HepG2 (cell line): ENCODE measurements around the gene FBH1. TPM values are rescaled to one million over a fixed set of nuclear protein-coding genes. Genes with fewer than 3 reads are reported as not detected.

ENCODE experiments used
- ATAC-seq: fragments of 200-7000 bp; cut with Tn5 transposase; 3 replicates; pipeline ENCODE4 v1.9.1; 2020; ENCODE audit warnings: mild to moderate bottlenecking, moderate library complexity
- BruUV-seq: library from RNA; stranded (reverse); fragments of 400-500 nt; replicated peaks from 2 replicates; lab custom pipeline; 2021; lab: Mats Ljungman, UMichigan
- CTCF ChIA-PET: fragments of 300-600 bp; formaldehyde crosslinking; extraction: SDS; loops from one replicate; lab custom pipeline; 2021; ENCODE audit warnings: low total read pairs, inconsistent platforms, low intra/inter-chr PET ratio; lab: Yijun Ruan, JAX
- POLR2A ChIA-PET: fragments of 350-600 bp; sonication (Branson Sonifier 250); formaldehyde crosslinking; loops from one replicate; lab custom pipeline; 2020; ENCODE audit warnings: antibody characterized with exemption, inconsistent platforms; lab: Yijun Ruan, JAX
- DNase-seq: peaks from one replicate; pipeline ENCODE4 v3.0.0-alpha.2; 2015; ENCODE audit warnings: low spot score
- FAIRE-seq: peaks from 3 replicates; lab custom pipeline; 2011; peaks lifted over from hg19 to GRCh38; lab: Jason Lieb, UNC
- H2AFZ ChIP-seq: one replicate; pipeline ENCODE4 v1.6.1; 2011; ENCODE audit warnings: low read length, inconsistent platforms
- H3K27ac ChIP-seq: fragments of 300-600 bp; 3 replicates; pipeline ENCODE4 v1.8.0; 2011; ENCODE audit warnings: mixed run types, mild to moderate bottlenecking, mixed read lengths, low read length, inconsistent platforms; ENCODE audit not compliant: insufficient read depth; ENCODE audit errors: extremely low read length
- H3K27me3 ChIP-seq, 2 experiments: fragments of 200-600 bp in 1 of 2; 2 replicates in 1 of 2; 3 replicates in 1 of 2; pipeline versions ENCODE4 v1.6.0 to v1.8.0; 2011; ENCODE audit warnings: low read length in 2 of 2, mild to moderate bottlenecking in 2 of 2, moderate library complexity in 2 of 2, inconsistent platforms in 1 of 2; ENCODE audit not compliant: insufficient read depth in 2 of 2, control insufficient read depth in 1 of 2
- H3K36me3 ChIP-seq, 2 experiments: fragments of 200-600 bp in 1 of 2; replicated peaks in 1 of 2; 2 replicates in 1 of 2; 3 replicates in 1 of 2; pipeline versions ENCODE4 v1.5.1 to v1.8.0; 2011; ENCODE audit warnings: low read length in 2 of 2, inconsistent platforms in 1 of 2; ENCODE audit not compliant: insufficient read depth in 2 of 2, control insufficient read depth in 1 of 2
- H3K4me1 ChIP-seq: 2 replicates; pipeline ENCODE4 v1.5.1; 2012; ENCODE audit warnings: low read length, inconsistent platforms; ENCODE audit not compliant: insufficient read depth
- H3K4me2 ChIP-seq: 2 replicates; pipeline ENCODE4 v1.6.0; 2011; ENCODE audit warnings: low read depth, low read length, inconsistent platforms
- H3K4me3 ChIP-seq, 3 experiments: fragments of 200-600 bp in 1 of 3; sonication (generic), shearing (Covaris generic) in 1 of 3; replicated peaks in 1 of 3; 2 replicates each; pipeline ENCODE4 v1.5.1; 2011 to 2016; ENCODE audit warnings: low read length in 3 of 3, inconsistent platforms in 2 of 3, low read depth in 2 of 3, mild to moderate bottlenecking in 2 of 3, control low read depth in 1 of 3, mixed read lengths in 1 of 3; ENCODE audit not compliant: insufficient read depth in 1 of 3
- H3K79me2 ChIP-seq: one replicate; pipeline ENCODE4 v1.6.1; 2011; ENCODE audit warnings: low read length, inconsistent platforms; ENCODE audit not compliant: insufficient read depth
- H3K9ac ChIP-seq: 2 replicates; pipeline ENCODE4 v1.6.0; 2011; ENCODE audit warnings: mild to moderate bottlenecking, low read depth, low read length, inconsistent platforms; ENCODE audit not compliant: insufficient read depth
- H3K9me3 ChIP-seq: 2 replicates; pipeline ENCODE4 v1.5.1; 2012; ENCODE audit warnings: mild to moderate bottlenecking, low read length
- H4K20me1 ChIP-seq: 2 replicates; pipeline ENCODE4 v1.6.0; 2011; ENCODE audit warnings: inconsistent platforms, mild to moderate bottlenecking, low read length, moderate library complexity; ENCODE audit not compliant: insufficient read depth
- ASH2L ChIP-seq: fragments of 300-600, 200-600 bp; sonication (generic); IDR thresholded peaks from 2 replicates; pipeline ENCODE4 v1.7.0; 2017; ENCODE audit warnings: low read depth, mild to moderate bottlenecking, moderate library complexity, mixed read lengths, low read length; ENCODE audit not compliant: insufficient read length
- CCDC6 ChIP-seq: sonication (generic); formaldehyde crosslinking; IDR thresholded peaks from 2 replicates; pipeline ENCODE4 v1.8.1; 2022; ENCODE audit warnings: mild to moderate bottlenecking, missing genetic modification reagents, moderate library complexity
- DMAP1 ChIP-seq: IDR thresholded peaks from 2 replicates; pipeline ENCODE4 v1.6.1; 2016
- HDAC2 ChIP-seq: sonication (generic); formaldehyde crosslinking; IDR thresholded peaks from 2 replicates; pipeline ENCODE4 v1.4.0; 2020; ENCODE audit warnings: missing genetic modification reagents
- HNRNPL ChIP-seq: fragments of 200-400 bp; formaldehyde crosslinking; IDR thresholded peaks from 2 replicates; pipeline ENCODE4 v1.6.1; 2017; ENCODE audit warnings: mild to moderate bottlenecking, low read depth, low read length
- HOXA9 ChIP-seq: sonication (generic); formaldehyde crosslinking; IDR thresholded peaks from 2 replicates; pipeline ENCODE4 v1.8.1; 2022; ENCODE audit warnings: missing genetic modification reagents, mild to moderate bottlenecking, moderate library complexity, borderline replicate concordance
- KAT7 ChIP-seq: IDR thresholded peaks from 2 replicates; pipeline ENCODE4 v1.6.1; 2018; ENCODE audit warnings: borderline replicate concordance, missing compliant biosample characterization
- KDM5A ChIP-seq: fragments of 200-600 bp; sonication (generic); IDR thresholded peaks from 2 replicates; pipeline ENCODE4 v1.7.0; 2018; ENCODE audit warnings: antibody characterized with exemption, mild to moderate bottlenecking, low read length, borderline replicate concordance
- POLR2A ChIP-seq, 2 experiments: IDR thresholded peaks; 2 replicates each; pipeline ENCODE4 v1.6.1; 2011; ENCODE audit warnings: low read depth in 2 of 2, low read length in 2 of 2, mild to moderate bottlenecking in 1 of 2, moderate library complexity in 1 of 2; ENCODE audit not compliant: insufficient read depth in 1 of 2
- RFX1 ChIP-seq: fragments of 450-650 bp; IDR thresholded peaks from 2 replicates; pipeline ENCODE4 v1.6.1; 2017
- TAF15 ChIP-seq: fragments of 200-400 bp; formaldehyde crosslinking; IDR thresholded peaks from one replicate; pipeline ENCODE4 v1.6.1; 2018; ENCODE audit warnings: mild to moderate bottlenecking, low read depth, low read length; ENCODE audit not compliant: poor library complexity, severe bottlenecking
- TGIF2 ChIP-seq: IDR thresholded peaks from 2 replicates; pipeline ENCODE4 v1.6.1; 2016; ENCODE audit warnings: control low read depth, missing compliant biosample characterization
- UBTF ChIP-seq: sonication (generic); formaldehyde crosslinking; IDR thresholded peaks from 2 replicates; pipeline ENCODE4 v1.4.0; 2020; ENCODE audit warnings: mild to moderate bottlenecking, missing genetic modification reagents
- ZEB1 ChIP-seq: IDR thresholded peaks from 2 replicates; pipeline ENCODE4 v1.6.1; 2012; ENCODE audit warnings: mild to moderate bottlenecking, low read depth, inconsistent platforms; ENCODE audit not compliant: insufficient replicate concordance
- ZFP82 ChIP-seq: sonication (generic); formaldehyde crosslinking; IDR thresholded peaks from 2 replicates; pipeline ENCODE4 v1.5.1; 2020; ENCODE audit warnings: mild to moderate bottlenecking, missing genetic modification reagents, borderline replicate concordance
- ZMYM3 ChIP-seq: sonication (generic); formaldehyde crosslinking; IDR thresholded peaks from 2 replicates; pipeline ENCODE4 v1.5.1; 2020; ENCODE audit warnings: mild to moderate bottlenecking, missing genetic modification reagents
- ZNF292 ChIP-seq: sonication (generic); formaldehyde crosslinking; IDR thresholded peaks from 2 replicates; pipeline ENCODE4 v1.8.1; 2022; ENCODE audit warnings: mild to moderate bottlenecking, low read depth, missing genetic modification reagents, borderline replicate concordance
- ZNF616 ChIP-seq: sonication (generic); formaldehyde crosslinking; IDR thresholded peaks from 2 replicates; pipeline ENCODE4 v1.5.0; 2020; ENCODE audit warnings: low read depth, mild to moderate bottlenecking, missing genetic modification reagents
- ZNF768 ChIP-seq: sonication (generic); formaldehyde crosslinking; IDR thresholded peaks from 2 replicates; pipeline ENCODE4 v1.4.0; 2020; ENCODE audit warnings: missing genetic modification reagents
- ZNF776 ChIP-seq: sonication (generic); formaldehyde crosslinking; IDR thresholded peaks from 2 replicates; pipeline ENCODE4 v1.4.0; 2020; ENCODE audit warnings: mild to moderate bottlenecking, missing genetic modification reagents
- ZNF790 ChIP-seq: sonication (generic); formaldehyde crosslinking; IDR thresholded peaks from 2 replicates; pipeline ENCODE4 v1.8.0; 2022; ENCODE audit warnings: missing genetic modification reagents, mild to moderate bottlenecking, borderline replicate concordance
- WGBS: methylation state at CpG from one replicate; pipeline ENCODE4 v1.1.6; 2017; ENCODE audit warnings: low lambda C conversion rate; 5-methylcytosine and 5-hydroxymethylcytosine counted together
- in situ Hi-C: cut with HindIII; loops from 2 replicates; pipeline ENCODE4 v1.10.0; 2017; ENCODE audit warnings: low pct_unique_long_range_greater_than_20kb; ENCODE audit not compliant: extremely low pct_ligation_motif_present
- intact Hi-C: fragments of 100-400 bp; cut with micrococcal nuclease; formaldehyde crosslinking; loops from one replicate; pipeline ENCODE4 v1.10.0; 2022; ENCODE audit not compliant: unreplicated experiment
- polyA plus RNA-seq, 8 experiments: library from polyadenylated mRNA; depleted of rRNA in 3 of 8; stranded (reverse) in 7 of 8; unstranded in 1 of 8; fragments of >200 nt; fragmentation: Illumina TruSeq in 4 of 8; extraction: Trizol in 4 of 8; gene quantifications; 2 replicates each; pipeline versions ENCODE4 v1.2.1 to v1.2.3, GENCODE V29; 2011 to 2016; ENCODE audit warnings: low read depth in 4 of 8, missing spikeins in 1 of 8, mixed read lengths in 1 of 8; ENCODE audit not compliant: insufficient read depth in 1 of 8
- total RNA-seq, 5 experiments: library from RNA; depleted of rRNA; stranded (reverse); fragments of >200 nt; fragmentation: Illumina TruSeq; extraction: Trizol; gene quantifications; 2 replicates each; pipeline ENCODE4 v1.2.3, GENCODE V29; 2016; ENCODE audit warnings: low read depth in 1 of 5
- TF ChIP-seq, protein P1 (sequence below): sonication (generic); formaldehyde crosslinking; IDR thresholded peaks from 2 replicates; pipeline ENCODE4 v1.5.1; 2020; ENCODE audit warnings: mild to moderate bottlenecking, moderate library complexity, missing genetic modification reagents

The FBH1 gene
- total and polyA plus RNA-seq, 2 of the 13 experiments (the other 11 are each of a cell fraction or from before 2014, with no cell fraction given): 48.8 to 60.3 TPM

DNA sequence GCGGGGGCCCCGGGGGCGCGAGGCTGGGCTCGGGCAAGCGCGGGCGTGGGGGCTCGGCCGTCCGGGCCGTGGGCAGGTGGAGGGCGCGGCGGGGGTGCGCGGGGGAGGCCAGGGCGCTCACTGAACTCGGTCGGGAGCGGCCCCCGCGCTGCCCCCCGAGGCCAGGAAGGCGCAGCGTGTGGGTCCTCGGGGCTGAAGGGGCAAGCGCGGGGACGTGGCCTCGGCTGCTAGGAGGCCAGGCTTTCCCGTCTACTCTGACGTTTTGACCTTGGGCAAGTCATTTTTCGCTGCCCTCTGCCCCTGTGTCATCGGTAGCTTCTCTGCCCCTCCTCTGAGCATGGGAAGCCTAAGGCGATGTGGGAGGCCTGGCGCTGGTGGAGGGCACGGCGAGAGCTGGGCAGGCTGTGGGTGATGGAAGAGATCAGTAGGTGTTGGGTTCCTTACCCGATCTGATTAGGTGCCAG is 441 bp downstream of the FBH1 start (continued):
- TF ChIP-seq DMAP1 (CRISPR knock-in tag): peak; percentile 13; the same call in 1 of the 2 replicates
- no peak for TF ChIP-seq ZEB1
- peak; percentile 26; the same call in 1 of the 2 replicates for TF ChIP-seq ZNF768 (CRISPR knock-in tag)
- TF ChIP-seq POLR2A (IDR thresholded peaks at IDR 0.05; ENCODE audit: insufficient read depth in 1 of 2, low read depth in 2 of 2, low read length in 2 of 2): peak in 1 of 2 experiments; percentile 49; a peak in 2 of 4 replicates
- TF ChIP-seq ZMYM3: 0 out of 2 replicates have a peak, but pooled peaks have one; percentile 26
- TF ChIP-seq HDAC2: 0 out of 2 replicates have a peak, but pooled peaks have one; percentile 42
- TF ChIP-seq ASH2L: peak; percentile 7
- peak; percentile 73; the same call in 1 of the 2 replicates for TF ChIP-seq HNRNPL
- TF ChIP-seq CCDC6 (CRISPR knock-in tag): peak; percentile 18; the same call in 1 of the 2 replicates

- peaks cover 6 to 25% of the 10 kb centered on the region in 2 experiments for H3K36me3 ChIP-seq
- peaks cover 53% of the 10 kb centered on the region for H3K4me1 ChIP-seq
- H3K4me2 ChIP-seq: peak overlapping the region; percentile 91
- TSS peak; percentile 51 for BruUV-seq
- intact Hi-C loops (no loop called here), in situ Hi-C loops (no loop called here)
- H3K9ac ChIP-seq: peak overlapping the region; percentile 91
- no peaks in the 10 kb centered on the region for H3K9me3 ChIP-seq
- peaks cover 63% of the 10 kb centered on the region for H3K79me2 ChIP-seq
- ChIA-PET POLR2A (interaction anchor here (1.3 to 2.2 kb wide), 4 partner anchors 34 to 231 kb away, joined by 3 to 8 read pairs (median 4); no protein-coding TSS in a partner anchor), CTCF (no interaction called here)
- 66% methylated on average over 7 of the region's 7 CpGs for WGBS
- no peak overlapping the region for H2AFZ ChIP-seq
- DNase-seq: no peak
- H3K4me3 ChIP-seq: peak overlapping the region; percentile 76 to 94 (median 85)
- ATAC-seq: no peak
- no peaks in the 10 kb centered on the region; a peak in 1 of 5 replicates for H3K27me3 ChIP-seq
- FAIRE-seq: no peak
- H3K27ac ChIP-seq: peak overlapping the region; percentile 66
- H4K20me1 ChIP-seq: peaks cover 8% of the 10 kb centered on the region
- TF ChIP-seq KAT7 (CRISPR knock-in tag) (no peak), RFX1 (no peak), ZNF616 (no peak), ZNF292 (CRISPR knock-in tag) (no peak), HOXA9 (CRISPR knock-in tag) (0 out of 2 replicates have a peak, but pooled peaks have one; percentile 2), ZNF776 (CRISPR knock-in tag) (no peak), ZFP82 (CRISPR knock-in tag) (no peak), KDM5A (no peak), UBTF (CRISPR knock-in tag) (0 out of 2 replicates have a peak, but pooled peaks have one; percentile 8), TAF15 (no peak), ZNF790 (no peak), TGIF2 (CRISPR knock-in tag) (no peak)
- TF ChIP-seq, protein P1, sequence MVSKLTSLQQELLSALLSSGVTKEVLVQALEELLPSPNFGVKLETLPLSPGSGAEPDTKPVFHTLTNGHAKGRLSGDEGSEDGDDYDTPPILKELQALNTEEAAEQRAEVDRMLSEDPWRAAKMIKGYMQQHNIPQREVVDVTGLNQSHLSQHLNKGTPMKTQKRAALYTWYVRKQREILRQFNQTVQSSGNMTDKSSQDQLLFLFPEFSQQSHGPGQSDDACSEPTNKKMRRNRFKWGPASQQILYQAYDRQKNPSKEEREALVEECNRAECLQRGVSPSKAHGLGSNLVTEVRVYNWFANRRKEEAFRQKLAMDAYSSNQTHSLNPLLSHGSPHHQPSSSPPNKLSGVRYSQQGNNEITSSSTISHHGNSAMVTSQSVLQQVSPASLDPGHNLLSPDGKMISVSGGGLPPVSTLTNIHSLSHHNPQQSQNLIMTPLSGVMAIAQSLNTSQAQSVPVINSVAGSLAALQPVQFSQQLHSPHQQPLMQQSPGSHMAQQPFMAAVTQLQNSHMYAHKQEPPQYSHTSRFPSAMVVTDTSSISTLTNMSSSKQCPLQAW (CRISPR knock-in tag): 0 out of 2 replicates have a peak, but pooled peaks have one; percentile 6
These were observed 966 bp downstream of the FBH1 start for GRCh38 chr10:5891009-5891408.
